OCI-LY1 (cell line): ENCODE measurements around the gene ZNF609.

Experiments
- CTCF ChIP-seq: fragments of 200-600 bp; sonication (generic), shearing (Covaris generic); IDR thresholded peaks from 2 replicates; pipeline ENCODE4 v1.5.1; 2017; ENCODE audit warnings: mild to moderate bottlenecking, antibody characterized with exemption, low read length, moderate library complexity, mixed read lengths
- EZH2 ChIP-seq: fragments of 200-600 bp; sonication (generic), shearing (Covaris generic); IDR thresholded peaks from 2 replicates; pipeline ENCODE4 v1.8.0; 2017; ENCODE audit warnings: borderline replicate concordance, mixed run types, mild to moderate bottlenecking, antibody characterized with exemption, low read length, moderate library complexity, mixed read lengths

GRCh38 chr15:64640146-64640871 is 179.9 kb downstream of the ZNF609 start:
- TF ChIP-seq CTCF (no peak), EZH2 (no peak)
